Measurements from ENCODE around the gene AHCY.
"Not testable (repeated sequence)": the region's sequence is repeated elsewhere in the genome, so short reads cannot be mapped to it uniquely, and the experiment has no call there.

AHCY gene

GRCh38 chr20:34252431-34253086 is 50.6 kb downstream of the AHCY start:
- not testable (repeated sequence) for DNase-seq

GRCh38 chr20:34251619-34252018 is 51.5 kb downstream of the AHCY start:
- DNase-seq, result no peak

- no peak for DNase-seq
Measured at GRCh38 chr20:34250005-34250404, 53.1 kb downstream of the AHCY start.

GRCh38 chr20:34249291-34249690 is 53.9 kb downstream of the AHCY start:
- no peak for DNase-seq

GRCh38 chr20:34246126-34246626 is 57.0 kb downstream of the AHCY start:
- DNase-seq, result no peak

GRCh38 chr20:34243377-34243776 is 59.8 kb downstream of the AHCY start:
- DNase-seq, result no peak

- no peak for DNase-seq
Measured at GRCh38 chr20:34242879-34243278, 60.3 kb downstream of the AHCY start.

GRCh38 chr20:34242015-34242414 is 61.1 kb downstream of the AHCY start:
- DNase-seq, result not testable (repeated sequence)

GRCh38 chr20:34240693-34241615 is 62.2 kb downstream of the AHCY start, which contains the start of gene ASIP:
TSS of gene ASIP (plus strand) at chr20:34241423. CDS start at chr20:34260375, 18,952 bp downstream.
- no peak for DNase-seq

GRCh38 chr20:34240121-34240520 is 63.0 kb downstream of the AHCY start:
- no peak for DNase-seq

- DNase-seq, result no peak
Measured at GRCh38 chr20:34237942-34238341, 65.2 kb downstream of the AHCY start.

- no peak for DNase-seq
Measured at GRCh38 chr20:34235875-34236274, 67.3 kb downstream of the AHCY start.

- no peak for DNase-seq
Measured at GRCh38 chr20:34233687-34234086, 69.5 kb downstream of the AHCY start.

GRCh38 chr20:34232494-34233087 is 70.6 kb downstream of the AHCY start:
- DNase-seq, result no peak

GRCh38 chr20:34231634-34232033 is 71.5 kb downstream of the AHCY start:
- no peak for DNase-seq
